IPS-18a (cell line): ENCODE measurements around the gene EHMT1.
"Not testable (repeated sequence)": the region's sequence is repeated elsewhere in the genome, so short reads cannot be mapped to it uniquely, and the experiment has no call there.

Source experiments
- H3K27ac ChIP-seq: one replicate; pipeline ENCODE4 v1.5.1; 2013; ENCODE audit warnings: low read length
- H3K27me3 ChIP-seq: one replicate; pipeline ENCODE4 v1.6.1; 2013; ENCODE audit warnings: mild to moderate bottlenecking, low read length; ENCODE audit not compliant: control insufficient read depth, insufficient read depth
- H3K36me3 ChIP-seq: one replicate; pipeline ENCODE4 v1.6.1; 2013; ENCODE audit warnings: low read depth, low read length; ENCODE audit not compliant: control insufficient read depth
- H3K4me1 ChIP-seq: one replicate; pipeline ENCODE4 v1.6.1; 2013; ENCODE audit warnings: low read depth, low read length; ENCODE audit not compliant: control insufficient read depth
- H3K4me3 ChIP-seq: one replicate; pipeline ENCODE4 v1.5.1; 2013; ENCODE audit warnings: low read length
- H3K9ac ChIP-seq: one replicate; pipeline ENCODE4 v1.6.1; 2013; ENCODE audit warnings: mild to moderate bottlenecking, low read length, moderate library complexity
- H3K9me3 ChIP-seq: one replicate; pipeline ENCODE4 v1.6.1; 2013; ENCODE audit warnings: low read depth, low read length; ENCODE audit not compliant: control insufficient read depth

The EHMT1 gene

DNA sequence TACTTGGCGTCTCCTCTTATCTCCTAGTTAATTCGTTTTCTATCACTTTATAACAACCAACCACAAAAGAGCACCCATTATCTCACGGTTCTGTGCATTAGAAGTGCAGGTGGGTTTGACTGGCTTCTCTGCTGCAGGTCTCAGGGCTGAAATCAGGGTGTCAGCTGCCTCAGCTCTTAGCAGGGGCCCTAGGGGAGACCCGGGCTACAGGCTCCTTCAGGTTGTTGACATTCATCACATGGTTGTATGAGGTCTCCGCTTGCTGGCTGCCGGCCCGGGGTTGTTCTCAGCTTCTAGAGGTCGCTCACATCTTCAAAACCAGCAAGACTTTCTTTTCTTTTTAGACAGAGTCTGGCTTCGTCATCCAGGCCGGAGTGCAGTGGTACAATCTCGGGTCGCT is 25.6 kb upstream of the EHMT1 start:
- Histone ChIP-seq H3K9ac (no peak overlapping the region), H3K36me3 (peaks cover 8% of the 10 kb centered on the region), H3K4me1 (peaks cover 6% of the 10 kb centered on the region), H3K27me3 (no peaks in the 10 kb centered on the region), H3K4me3 (no peak overlapping the region), H3K27ac (no peak overlapping the region), H3K9me3 (no peaks in the 10 kb centered on the region)

DNA sequence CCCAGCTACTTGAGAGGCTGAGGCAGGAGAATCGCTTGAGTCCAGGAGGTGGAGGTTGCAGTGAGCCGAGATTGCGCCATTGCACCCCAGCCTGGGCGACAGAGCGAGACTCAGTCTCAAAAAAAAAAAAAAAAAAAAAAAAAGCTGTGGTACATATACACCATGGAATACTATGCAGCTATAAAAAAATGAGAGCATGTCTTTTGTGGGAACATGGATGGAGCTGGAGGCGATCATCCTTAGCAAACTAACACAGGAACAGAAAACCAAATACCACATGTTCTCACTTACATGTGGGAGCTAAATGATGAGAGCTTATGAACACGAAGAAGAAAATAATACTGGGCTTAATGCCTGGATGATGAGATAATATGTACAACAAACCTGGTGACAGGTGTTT is 22.2 kb upstream of the EHMT1 start:
- H3K9me3 ChIP-seq, H3K27ac ChIP-seq, H3K27me3 ChIP-seq, H3K36me3 ChIP-seq, H3K4me1 ChIP-seq, H3K4me3 ChIP-seq, H3K9ac ChIP-seq: not testable (repeated sequence)

DNA sequence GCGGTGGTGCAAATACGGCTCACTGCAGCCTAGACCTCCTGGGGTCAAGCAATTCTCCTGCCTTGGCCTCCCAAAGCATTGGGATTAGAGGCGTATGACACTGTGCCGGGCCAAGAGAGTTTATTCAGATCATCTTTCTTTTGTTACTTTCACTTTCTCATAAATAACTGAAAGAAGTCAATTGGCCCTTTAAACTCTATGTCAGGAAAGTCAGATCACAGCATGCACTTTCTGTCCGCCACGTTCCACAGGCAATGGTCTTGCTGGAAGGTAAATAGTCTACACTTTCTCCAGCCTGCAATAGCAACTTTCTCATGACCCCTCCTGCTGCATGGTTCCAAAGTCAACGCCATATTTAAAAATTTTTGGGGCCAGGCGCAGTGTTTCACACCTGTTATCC is 19.9 kb upstream of the EHMT1 start:
- Histone ChIP-seq H3K4me3 (no peak overlapping the region), H3K27ac (no peak overlapping the region), H3K36me3 (no peaks in the 10 kb centered on the region), H3K9ac (no peak overlapping the region), H3K27me3 (peaks cover 10% of the 10 kb centered on the region), H3K4me1 (no peaks in the 10 kb centered on the region), H3K9me3 (no peaks in the 10 kb centered on the region)

DNA sequence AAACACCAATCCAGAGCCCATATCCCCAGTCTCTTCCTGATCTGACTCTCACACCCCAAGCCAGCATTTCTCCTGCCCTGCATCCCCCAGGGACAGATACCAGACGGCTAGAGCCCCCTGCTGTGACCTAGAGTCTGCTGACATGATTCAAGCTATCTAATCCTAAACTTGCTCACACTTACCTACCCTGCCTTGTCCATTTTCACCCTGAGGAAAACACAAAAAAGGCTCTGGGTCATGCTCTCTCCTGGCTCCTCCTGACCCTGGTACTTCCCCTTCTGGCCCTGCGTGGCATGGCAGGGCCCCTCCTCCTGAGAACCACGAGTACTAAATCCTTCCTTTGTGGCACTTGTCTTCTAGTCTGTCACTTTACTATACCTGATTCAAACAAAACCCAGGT is 16.1 kb upstream of the EHMT1 start:
- Histone ChIP-seq H3K9me3 (no peaks in the 10 kb centered on the region), H3K9ac (no peak overlapping the region), H3K27me3 (peaks cover 25% of the 10 kb centered on the region), H3K36me3 (no peaks in the 10 kb centered on the region), H3K27ac (no peak overlapping the region), H3K4me3 (no peak overlapping the region), H3K4me1 (no peaks in the 10 kb centered on the region)

DNA sequence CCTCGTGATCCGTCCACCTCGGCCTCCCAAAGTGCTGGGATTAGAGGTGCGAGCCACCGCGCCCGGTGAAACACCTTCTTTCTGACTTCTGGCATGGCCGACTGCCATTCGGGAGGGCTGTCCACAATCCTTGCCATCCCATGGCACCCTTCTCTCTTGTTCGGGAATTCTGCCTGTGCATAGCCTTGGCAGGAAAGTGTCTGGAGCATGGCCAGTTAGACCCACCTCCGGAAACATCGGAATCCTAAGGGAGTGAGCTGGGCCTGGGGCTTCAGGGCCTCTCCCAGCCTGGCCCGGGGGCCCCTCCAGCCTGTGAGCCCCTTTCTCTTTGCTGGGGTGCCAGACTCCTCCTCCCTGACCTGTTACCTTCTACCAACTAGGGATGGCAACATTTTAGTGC is 14.9 kb upstream of the EHMT1 start:
- Histone ChIP-seq H3K9me3 (no peaks in the 10 kb centered on the region), H3K36me3 (no peaks in the 10 kb centered on the region), H3K27ac (no peak overlapping the region), H3K4me3 (no peak overlapping the region), H3K27me3 (peaks cover 25% of the 10 kb centered on the region), H3K4me1 (no peaks in the 10 kb centered on the region), H3K9ac (no peak overlapping the region)

DNA sequence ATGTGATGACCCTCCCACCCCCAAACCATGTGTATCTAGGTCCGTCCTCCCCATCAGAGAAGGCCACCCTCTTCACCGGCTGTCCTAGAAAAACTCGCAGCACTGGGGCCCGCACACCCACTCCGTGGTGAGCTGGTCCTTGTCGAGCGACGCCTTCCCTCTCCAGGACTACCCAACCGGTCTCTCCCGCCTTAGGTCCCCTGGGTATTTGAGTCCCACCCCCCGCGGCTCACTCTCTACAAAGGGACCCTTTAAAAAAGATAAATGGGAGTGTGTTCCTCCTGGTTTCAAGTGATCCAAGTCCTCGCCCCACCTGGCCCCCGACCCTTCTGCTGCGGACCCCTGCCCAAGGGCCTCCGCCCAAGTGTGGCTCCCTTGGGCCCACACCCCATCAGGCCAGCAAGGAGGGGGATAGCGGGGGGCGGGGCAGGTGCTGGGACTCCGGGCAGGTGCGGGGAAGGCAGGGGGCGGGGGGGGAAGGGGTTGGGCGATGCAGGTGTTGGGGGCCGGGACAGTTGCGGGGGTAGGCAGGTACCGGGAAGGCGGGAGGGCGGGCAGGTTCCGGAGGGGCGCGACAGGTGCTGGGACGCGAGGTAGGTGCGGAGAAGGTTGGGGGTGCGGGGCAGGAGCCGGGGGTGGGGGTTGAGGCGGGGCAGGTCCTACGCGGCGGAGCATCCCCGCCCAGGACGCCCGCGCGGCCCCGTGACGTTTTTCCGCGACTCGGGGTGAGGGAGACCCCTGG is 14.3 kb upstream of the EHMT1 start:
- Histone ChIP-seq H3K9me3 (no peaks in the 10 kb centered on the region), H3K4me3 (no peak overlapping the region), H3K4me1 (no peaks in the 10 kb centered on the region), H3K27me3 (peaks cover 25% of the 10 kb centered on the region), H3K27ac (no peak overlapping the region), H3K36me3 (no peaks in the 10 kb centered on the region), H3K9ac (no peak overlapping the region)

DNA sequence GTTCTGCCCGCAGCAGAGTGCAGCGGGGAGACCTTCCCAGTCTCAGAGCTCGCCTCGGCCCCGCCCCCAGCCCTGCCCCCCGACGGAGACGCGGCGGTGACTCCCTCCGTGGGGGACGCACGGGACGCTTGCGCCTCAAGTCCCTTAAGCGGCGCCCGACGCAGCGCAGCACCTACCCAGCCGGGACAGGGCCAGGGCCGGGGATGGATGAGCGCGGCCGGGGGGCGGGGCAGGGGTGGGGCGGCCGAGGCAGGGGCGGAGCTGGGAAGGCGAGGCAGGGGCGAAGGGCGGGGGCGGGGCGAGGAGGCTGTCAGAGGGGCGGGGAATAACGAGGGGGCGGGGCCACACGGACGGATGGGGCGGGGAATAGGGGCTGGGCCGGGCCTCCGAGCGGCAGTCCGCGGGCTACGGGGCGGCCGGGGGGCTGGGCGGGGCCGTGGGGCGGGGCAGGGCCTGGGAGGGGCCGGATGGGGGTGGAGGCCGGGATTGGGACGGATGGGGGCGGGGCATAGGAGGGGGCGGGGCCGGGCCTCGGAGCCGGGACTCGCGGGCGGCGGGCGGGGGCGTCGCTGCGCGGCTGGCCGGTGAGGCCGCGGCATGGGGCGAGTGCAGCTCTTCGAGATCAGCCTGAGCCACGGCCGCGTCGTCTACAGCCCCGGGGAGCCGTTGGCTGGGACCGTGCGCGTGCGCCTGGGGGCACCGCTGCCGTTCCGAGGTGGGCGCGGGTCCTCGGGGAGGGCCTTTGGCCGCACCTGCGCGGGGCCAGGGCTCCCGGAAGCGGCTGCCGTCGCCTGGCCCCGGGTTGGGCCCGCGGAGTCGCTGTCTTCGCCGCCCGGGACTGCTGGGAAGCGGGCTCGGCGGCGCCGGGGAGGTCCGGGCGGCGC is 13.4 kb upstream of the EHMT1 start, which contains the start of gene ARRDC1:
TSS of gene ARRDC1 (plus strand) at position 566 of the 884 bp plus-strand sequence. CDS start at position 598, 32 bp downstream.
- Histone ChIP-seq H3K9me3 (no peaks in the 10 kb centered on the region), H3K4me1 (no peaks in the 10 kb centered on the region), H3K27ac (no peak within 1 kb of the TSS), H3K36me3 (no peaks in the 10 kb centered on the region), H3K27me3 (peaks cover 25% of the 10 kb centered on the region), H3K4me3 (peak within 1 kb of the TSS; percentile 59), H3K9ac (no peak within 1 kb of the TSS)

DNA sequence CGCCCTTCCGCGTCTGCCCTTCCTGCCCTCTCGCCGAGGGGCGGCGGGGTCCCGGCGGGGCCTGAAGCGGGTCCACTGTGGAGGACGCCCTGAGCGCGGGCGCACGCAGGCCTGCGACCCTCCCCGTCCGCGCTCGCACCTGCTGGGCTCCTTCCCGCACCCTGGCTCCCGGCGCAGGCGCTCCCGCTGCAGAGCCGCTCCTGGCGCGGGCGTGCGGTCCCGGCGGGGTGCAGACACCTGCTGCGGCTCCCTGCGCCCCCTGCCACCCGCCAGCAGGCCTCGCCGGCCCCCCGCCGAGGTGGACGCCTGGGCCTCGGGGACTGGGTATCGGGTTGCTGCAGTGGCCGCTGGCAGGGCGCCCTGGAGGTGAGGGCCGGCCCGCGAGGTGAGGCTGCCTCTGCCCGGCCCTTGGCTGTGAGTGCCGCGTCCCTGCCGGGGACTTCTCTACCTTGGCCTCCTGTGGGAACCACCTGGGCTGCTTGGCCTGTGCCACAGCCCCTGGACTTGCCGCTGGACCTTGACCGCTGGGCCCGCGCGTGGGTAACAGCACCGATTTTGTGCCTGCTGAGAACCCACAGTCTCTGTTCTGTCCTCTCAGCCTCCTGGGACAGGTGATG is 12.7 kb upstream of the EHMT1 start:
- no peaks in the 10 kb centered on the region for H3K36me3 ChIP-seq
- H3K4me1 ChIP-seq: no peaks in the 10 kb centered on the region
- H3K9me3 ChIP-seq: no peaks in the 10 kb centered on the region
- H3K4me3 ChIP-seq: peak overlapping the region; percentile 59
- no peak overlapping the region for H3K9ac ChIP-seq
- peaks cover 25% of the 10 kb centered on the region for H3K27me3 ChIP-seq
- no peak overlapping the region for H3K27ac ChIP-seq

DNA sequence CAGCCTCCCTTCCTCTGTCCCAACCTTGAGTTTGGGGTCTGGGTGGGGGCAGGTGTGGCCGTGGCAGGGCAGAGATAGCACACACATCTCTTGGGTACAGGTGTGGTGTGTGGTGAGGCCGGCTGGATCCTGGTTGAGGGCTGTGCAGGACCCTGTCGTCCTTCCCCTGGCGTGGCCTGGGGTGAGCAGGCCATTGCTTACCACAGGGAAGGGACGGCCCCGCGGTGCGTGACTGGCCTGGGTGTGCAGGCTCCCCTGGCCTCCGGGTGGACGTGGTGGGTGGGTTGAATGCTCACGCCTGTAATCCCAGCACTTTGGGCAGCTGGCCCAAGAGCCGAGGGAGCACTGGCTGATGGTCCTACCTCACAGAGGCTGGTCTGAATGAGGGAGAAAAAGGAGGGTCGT is 12.1 kb upstream of the EHMT1 start:
- H3K9me3 ChIP-seq: no peaks in the 10 kb centered on the region
- peaks cover 25% of the 10 kb centered on the region for H3K27me3 ChIP-seq
- H3K36me3 ChIP-seq: no peaks in the 10 kb centered on the region
- H3K27ac ChIP-seq: no peak overlapping the region
- no peaks in the 10 kb centered on the region for H3K4me1 ChIP-seq
- H3K4me3 ChIP-seq: peak overlapping the region; percentile 59
- H3K9ac ChIP-seq: no peak overlapping the region

DNA sequence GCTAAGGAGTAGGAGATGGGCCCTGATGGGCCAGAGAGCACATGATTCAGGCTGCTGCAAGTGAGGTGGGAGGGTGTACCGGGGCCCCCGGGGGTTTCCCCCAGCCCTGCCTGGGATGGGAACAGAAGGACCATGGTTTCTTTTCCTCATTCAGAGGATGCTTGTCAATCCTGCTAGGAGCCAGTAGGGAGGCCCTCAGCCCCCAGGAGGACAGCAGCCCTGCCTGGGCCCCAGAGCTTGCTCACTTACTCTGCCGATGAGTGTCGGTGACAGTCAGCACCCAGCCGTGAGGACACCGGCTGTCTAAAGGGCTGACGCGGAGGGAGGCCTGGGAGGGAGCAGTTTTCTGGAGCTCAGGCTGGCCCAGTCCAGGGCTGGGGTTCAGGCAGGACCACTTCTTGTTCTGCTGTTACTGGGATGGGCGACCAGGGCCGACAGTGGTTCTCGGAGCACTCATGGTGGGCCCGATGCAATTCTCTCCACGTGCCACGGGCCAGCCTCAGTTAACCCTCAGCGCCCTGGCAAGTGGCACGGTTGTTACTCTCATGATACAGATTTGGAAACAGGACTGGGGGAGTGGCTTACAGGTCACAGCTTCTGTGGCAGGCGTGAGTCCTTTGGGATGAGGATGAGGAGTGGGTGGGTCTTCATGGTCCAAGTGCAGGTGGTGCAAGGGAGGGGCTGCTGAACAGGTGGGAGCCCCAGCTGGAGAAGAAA is 11.5 kb upstream of the EHMT1 start:
- no peak overlapping the region for H3K9ac ChIP-seq
- no peaks in the 10 kb centered on the region for H3K36me3 ChIP-seq
- no peak overlapping the region for H3K27ac ChIP-seq
- no peaks in the 10 kb centered on the region for H3K9me3 ChIP-seq
- no peak overlapping the region for H3K4me3 ChIP-seq
- H3K27me3 ChIP-seq: peaks cover 25% of the 10 kb centered on the region
- H3K4me1 ChIP-seq: no peaks in the 10 kb centered on the region

DNA sequence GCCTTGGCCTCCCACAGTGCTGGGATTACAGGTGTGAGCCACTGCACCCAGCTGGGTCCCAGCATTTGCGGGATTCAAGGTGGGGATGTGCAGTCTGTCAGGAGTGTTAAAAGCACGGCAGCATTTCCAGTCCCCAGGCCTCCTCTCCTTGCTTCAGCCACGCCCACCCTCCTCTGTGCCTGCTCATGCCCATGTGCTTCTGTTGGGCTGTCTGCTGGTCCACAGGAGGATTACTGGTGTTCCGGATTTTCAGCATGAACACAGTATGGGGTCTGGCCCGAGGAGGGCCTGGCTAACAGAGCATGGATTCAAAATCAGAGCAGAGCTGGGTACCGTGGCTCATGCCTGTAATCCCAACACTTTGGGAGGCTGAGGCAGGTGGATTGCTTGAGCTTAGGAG is 7.9 kb upstream of the EHMT1 start:
- Histone ChIP-seq H3K4me3 (no peak overlapping the region), H3K4me1 (no peaks in the 10 kb centered on the region), H3K36me3 (peaks cover 12% of the 10 kb centered on the region), H3K27me3 (peaks cover 10% of the 10 kb centered on the region), H3K9me3 (no peaks in the 10 kb centered on the region), H3K27ac (no peak overlapping the region), H3K9ac (no peak overlapping the region)
